ENCODE results near the gene ST6GALNAC3.
"Not testable (repeated sequence)": the region's sequence is repeated elsewhere in the genome, so short reads cannot be mapped to it uniquely, and the experiment has no call there.

ST6GALNAC3 gene

DNA sequence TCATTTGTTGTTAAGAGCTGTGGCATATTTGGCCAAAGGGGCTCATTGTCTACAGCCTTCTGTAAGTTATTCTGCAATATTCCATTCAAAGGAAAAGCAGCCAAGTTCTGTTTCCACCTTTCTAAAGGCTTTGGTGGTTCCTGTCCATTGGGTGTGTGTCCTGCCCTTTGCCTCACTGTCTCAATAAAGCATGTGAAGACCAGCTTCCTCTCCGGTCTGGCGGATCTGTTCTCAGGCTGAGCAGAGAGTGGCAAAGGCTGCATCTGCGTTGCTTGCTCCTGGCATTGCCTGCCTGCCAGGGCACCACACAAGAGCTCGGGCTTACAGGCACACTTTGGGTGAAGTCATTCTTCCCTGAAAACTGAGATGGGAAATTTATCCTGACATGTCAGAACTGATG is 34.9 kb downstream of the ST6GALNAC3 start:
- no peak for DNase-seq

- DNase-seq = no peak
Measured at GRCh38 chr1:76109901-76110560, 35.5 kb downstream of the ST6GALNAC3 start.

GRCh38 chr1:76110666-76111065 is 36.1 kb downstream of the ST6GALNAC3 start:
- no peak for DNase-seq

GRCh38 chr1:76112321-76112720 is 37.8 kb downstream of the ST6GALNAC3 start:
- not testable (repeated sequence) for DNase-seq

GRCh38 chr1:76113446-76113845 is 38.9 kb downstream of the ST6GALNAC3 start:
- no peak for DNase-seq

- DNase-seq = no peak
Measured at GRCh38 chr1:76115171-76115570, 40.6 kb downstream of the ST6GALNAC3 start.

DNA sequence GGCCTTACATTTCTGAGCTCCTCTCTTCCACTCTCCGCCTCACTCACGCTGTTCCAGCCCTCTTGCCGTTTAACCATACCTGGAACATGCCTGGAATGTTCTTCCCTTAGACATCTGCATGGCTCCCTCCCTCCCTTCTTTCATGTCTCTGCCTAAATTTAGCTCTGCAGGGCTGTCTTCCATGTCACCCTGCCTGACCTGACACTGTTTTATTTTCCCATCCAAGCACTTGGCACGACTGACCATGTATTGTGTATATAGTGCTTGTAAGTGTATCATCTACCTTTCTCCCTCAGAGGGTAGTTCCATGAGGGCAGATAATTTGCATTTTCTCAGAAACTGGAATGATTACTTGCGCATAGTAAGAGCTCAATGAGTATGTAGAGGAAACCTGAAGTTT is 47.3 kb downstream of the ST6GALNAC3 start:
- no peak for DNase-seq

- no peak for DNase-seq
Measured at GRCh38 chr1:76122271-76122670, 47.7 kb downstream of the ST6GALNAC3 start.

- DNase-seq = not testable (repeated sequence)
Measured at GRCh38 chr1:76123411-76124064, 49.0 kb downstream of the ST6GALNAC3 start.

- no peak for DNase-seq
Measured at GRCh38 chr1:76124196-76124595, 49.6 kb downstream of the ST6GALNAC3 start.

- DNase-seq = no peak
Measured at GRCh38 chr1:76125473-76126219, 51.1 kb downstream of the ST6GALNAC3 start.

DNA sequence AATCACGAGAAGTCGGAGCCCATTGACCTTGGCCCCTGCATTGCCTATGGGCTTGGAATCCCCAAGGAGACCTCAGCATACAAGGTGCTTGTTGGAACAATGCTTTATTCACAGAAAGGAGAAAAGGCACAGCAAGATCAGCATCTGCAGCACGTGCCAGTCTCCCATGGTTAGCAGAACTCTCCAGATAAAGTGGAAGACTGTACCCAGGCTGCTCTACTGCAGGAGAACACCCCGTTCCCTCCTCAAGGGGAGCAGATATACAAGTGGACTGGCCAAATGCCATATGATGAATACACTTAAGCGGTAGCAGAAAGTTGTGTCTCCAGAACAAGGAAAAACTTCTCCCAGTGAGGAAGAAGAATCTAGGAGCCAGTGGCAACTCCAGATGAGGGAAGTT is 53.5 kb downstream of the ST6GALNAC3 start:
- DNase-seq = no peak

GRCh38 chr1:76129731-76130130 is 55.2 kb downstream of the ST6GALNAC3 start:
- no peak for DNase-seq

DNA sequence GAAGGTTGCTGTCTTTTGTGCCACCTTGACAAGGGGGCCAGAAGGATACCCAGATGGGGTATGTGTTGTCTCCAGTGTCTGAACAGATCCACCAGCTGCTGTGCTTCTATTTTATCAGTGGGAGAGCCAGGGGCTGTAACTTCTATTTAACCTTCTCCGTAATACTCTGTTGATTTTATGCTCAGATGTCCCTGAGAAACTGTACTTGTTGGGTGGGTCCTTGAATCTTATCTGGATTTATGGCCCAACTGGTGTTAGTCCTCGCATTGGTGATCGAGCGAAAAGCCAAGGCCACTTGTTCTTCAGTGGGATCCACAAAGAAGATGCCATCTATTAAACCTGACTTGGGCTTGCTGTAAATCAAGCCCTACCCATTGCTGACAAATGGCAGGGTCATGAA is 56.4 kb downstream of the ST6GALNAC3 start:
- no peak for DNase-seq

DNA sequence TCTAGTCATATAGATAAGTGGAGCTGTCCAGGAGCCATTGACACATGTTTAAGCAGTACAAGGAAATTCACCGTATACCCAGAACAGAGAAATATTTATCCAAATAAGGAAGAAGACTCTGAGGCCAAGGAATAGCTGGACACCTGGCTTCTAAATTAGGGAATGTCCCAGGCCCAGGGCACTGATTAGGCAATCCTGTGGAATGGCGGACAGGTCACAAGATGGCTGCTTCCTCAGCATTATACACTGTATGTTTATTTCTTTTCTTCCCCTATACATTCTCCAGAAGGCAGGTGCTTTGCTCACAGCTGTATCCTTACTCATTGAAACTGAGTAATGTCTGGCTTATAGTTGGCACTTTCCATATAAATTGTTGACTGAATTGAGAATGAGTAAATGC is 59.4 kb downstream of the ST6GALNAC3 start:
- no peak for DNase-seq

GRCh38 chr1:76135835-76136234 is 61.3 kb downstream of the ST6GALNAC3 start:
- DNase-seq = no peak

- DNase-seq = no peak
Measured at GRCh38 chr1:76136894-76137293, 62.3 kb downstream of the ST6GALNAC3 start.

- no peak for DNase-seq
Measured at GRCh38 chr1:76137746-76138145, 63.2 kb downstream of the ST6GALNAC3 start.

DNA sequence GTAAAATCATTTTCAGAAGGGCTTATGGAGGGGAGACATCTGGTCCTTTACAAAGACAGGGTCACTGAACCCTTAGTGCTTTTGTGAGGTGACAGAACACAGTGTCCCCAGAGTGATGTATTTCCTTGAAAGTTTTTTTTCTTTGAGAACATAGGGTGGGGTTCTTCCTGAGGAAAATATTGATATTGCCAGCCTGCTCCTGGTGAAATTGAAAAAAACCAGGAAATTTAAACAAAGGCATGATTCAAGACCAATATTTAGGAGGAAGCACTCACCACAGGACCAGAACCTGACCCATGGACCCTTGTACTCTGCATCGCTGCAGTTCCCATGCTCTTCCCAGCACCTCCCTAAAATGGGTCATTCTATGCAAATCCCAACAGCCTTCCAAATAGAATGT is 63.7 kb downstream of the ST6GALNAC3 start:
- no peak for DNase-seq

DNA sequence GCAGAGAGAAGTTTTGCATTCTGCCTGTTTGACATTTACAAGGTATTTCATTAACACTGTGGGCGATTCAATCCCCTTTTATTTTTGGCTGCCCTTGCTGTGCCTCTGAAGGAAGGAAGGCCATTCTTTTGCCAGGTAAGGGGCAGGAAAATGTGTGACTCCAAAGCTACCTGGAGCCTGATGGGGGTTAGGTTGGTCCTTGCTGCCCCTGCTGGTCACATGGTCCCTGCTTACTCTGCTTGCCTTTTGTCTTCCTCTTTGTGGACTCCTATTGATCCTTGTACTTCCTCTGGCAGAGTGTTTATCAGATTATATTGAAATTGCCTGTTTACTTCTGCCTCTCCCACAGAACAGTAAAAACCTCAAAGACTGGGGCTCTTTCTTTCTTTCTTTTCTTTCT is 65.7 kb downstream of the ST6GALNAC3 start:
- DNase-seq = no peak

- DNase-seq = no peak
Measured at GRCh38 chr1:76141929-76142328, 67.4 kb downstream of the ST6GALNAC3 start.

GRCh38 chr1:76142771-76143540 is 68.4 kb downstream of the ST6GALNAC3 start:
- DNase-seq = no peak

DNA sequence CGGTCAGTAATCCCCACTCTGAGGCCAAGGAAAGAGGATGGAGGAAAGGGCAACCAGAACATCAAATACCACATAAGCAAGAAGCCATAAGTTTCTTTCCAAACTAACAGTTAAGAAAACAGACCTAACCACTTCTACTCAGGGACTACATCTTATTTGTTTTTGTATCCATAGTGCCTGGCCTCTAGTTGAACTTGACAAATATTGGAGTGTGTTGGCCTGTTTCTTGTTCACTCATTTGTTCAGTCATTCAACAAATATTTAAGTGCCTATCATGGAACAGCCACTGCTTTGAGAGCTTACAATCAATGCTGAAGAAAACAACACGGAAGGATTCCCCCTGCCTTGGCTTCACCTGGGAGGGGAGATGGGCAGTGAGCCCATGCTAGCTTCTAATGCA is 69.7 kb downstream of the ST6GALNAC3 start:
- no peak for DNase-seq
